K562 (cell line): ENCODE measurements around the gene WDR90. TPM values are rescaled to one million over a fixed set of nuclear protein-coding genes. Genes with fewer than 3 reads are reported as not detected.

ENCODE experiments used
- ATAC-seq: fragments of 200-7000 bp; cut with Tn5 transposase; 3 replicates; pipeline ENCODE4 v1.9.1; 2020; ENCODE audit warnings: moderate library complexity
- BruUV-seq: library from RNA; stranded (reverse); fragments of 400-500 nt; replicated peaks from 2 replicates; lab custom pipeline; 2021; lab: Mats Ljungman, UMichigan
- CTCF ChIA-PET: fragments of 300-600 bp; formaldehyde crosslinking; extraction: SDS; loops from one replicate; lab custom pipeline; 2021; ENCODE audit warnings: low intra/inter-chr PET ratio; lab: Yijun Ruan, JAX
- POLR2A ChIA-PET: fragments of 300-600, 350-650 bp; sonication (Branson Sonifier 250); formaldehyde crosslinking; extraction: SDS; loops from one replicate; lab custom pipeline; 2021; ENCODE audit warnings: antibody characterized with exemption, inconsistent platforms; lab: Yijun Ruan, JAX
- DNase-seq, 4 experiments: peaks; one replicate each; pipeline versions ENCODE4 v3.0.0 to v3.0.0-alpha.2; 2011 to 2018; ENCODE audit warnings: low spot score in 3 of 4, mixed read lengths in 3 of 4; ENCODE audit errors: extremely low read depth in 1 of 4
- FAIRE-seq: peaks from 2 replicates; lab custom pipeline; 2011; peaks lifted over from hg19 to GRCh38; lab: Jason Lieb, UNC
- H2AFZ ChIP-seq: 2 replicates; pipeline ENCODE4 v1.6.0; 2011; ENCODE audit warnings: low read depth, low read length, control low read depth, inconsistent platforms
- H3K27ac ChIP-seq: fragments of 200-600 bp; 3 replicates; pipeline ENCODE4 v1.8.0; 2011; ENCODE audit warnings: low read depth, mild to moderate bottlenecking, control low read depth, inconsistent platforms, low read length, moderate library complexity, mixed read lengths; ENCODE audit errors: extremely low read depth
- H3K27me3 ChIP-seq, 2 experiments: fragments of 300-600 bp in 1 of 2; 2 replicates in 1 of 2; 3 replicates in 1 of 2; pipeline versions ENCODE4 v1.6.0 to v1.8.0; 2011; ENCODE audit warnings: inconsistent platforms in 2 of 2, low read length in 2 of 2, mild to moderate bottlenecking in 1 of 2, mixed read lengths in 1 of 2, moderate library complexity in 1 of 2; ENCODE audit not compliant: control insufficient read depth in 2 of 2, insufficient read depth in 2 of 2
- H3K36me3 ChIP-seq: fragments of 300-600 bp; 3 replicates; pipeline ENCODE4 v1.8.0; 2011; ENCODE audit warnings: mild to moderate bottlenecking, low read length, inconsistent platforms; ENCODE audit not compliant: control insufficient read depth, insufficient read depth
- H3K4me1 ChIP-seq, 2 experiments: fragments of 200-600 bp in 1 of 2; replicated peaks in 1 of 2; 2 replicates in 1 of 2; 3 replicates in 1 of 2; pipeline versions ENCODE4 v1.5.1 to v1.8.0; 2011; ENCODE audit warnings: inconsistent platforms in 2 of 2, low read length in 2 of 2, mild to moderate bottlenecking in 1 of 2, mixed read lengths in 1 of 2, moderate library complexity in 1 of 2; ENCODE audit not compliant: control insufficient read depth in 2 of 2, insufficient read depth in 2 of 2
- H3K4me2 ChIP-seq: 2 replicates; pipeline ENCODE4 v1.6.1; 2011; ENCODE audit warnings: low read length, control low read depth, inconsistent platforms, mixed read lengths; ENCODE audit not compliant: insufficient read depth
- H3K4me3 ChIP-seq: fragments of 200-600 bp; sonication (generic), shearing (Covaris generic); 2 replicates; pipeline ENCODE4 v1.5.1; 2016; ENCODE audit warnings: control low read depth, inconsistent platforms
- H3K79me2 ChIP-seq: fragments of 200-600 bp; 3 replicates; pipeline ENCODE4 v1.8.0; 2011; ENCODE audit warnings: low read length, inconsistent platforms; ENCODE audit not compliant: control insufficient read depth, insufficient read depth
- H3K9ac ChIP-seq, 2 experiments: 2 replicates each; pipeline versions ENCODE4 v1.6.0 to v1.6.1; 2011; ENCODE audit warnings: low read depth in 2 of 2, low read length in 2 of 2, control low read depth in 1 of 2, inconsistent platforms in 1 of 2, mild to moderate bottlenecking in 1 of 2, mixed read lengths in 1 of 2; ENCODE audit not compliant: insufficient read depth in 1 of 2
- H3K9me1 ChIP-seq: one replicate; pipeline ENCODE4 v1.6.0; 2011; ENCODE audit warnings: inconsistent platforms, mild to moderate bottlenecking, low read length, moderate library complexity; ENCODE audit not compliant: control insufficient read depth, insufficient read depth
- H3K9me3 ChIP-seq: replicated peaks from 2 replicates; pipeline ENCODE4 v1.5.1; 2011; ENCODE audit warnings: low read depth, low read length, inconsistent platforms; ENCODE audit not compliant: control insufficient read depth, insufficient read depth
- H4K20me1 ChIP-seq: replicated peaks from 2 replicates; pipeline ENCODE4 v1.6.1; 2011; ENCODE audit warnings: low read length, inconsistent platforms, mixed read lengths; ENCODE audit not compliant: control insufficient read depth, insufficient read depth
- ARNT ChIP-seq, 2 experiments: fragments of 450-650 bp; IDR thresholded peaks; 2 replicates each; pipeline ENCODE4 v1.6.1; 2016; ENCODE audit warnings: mild to moderate bottlenecking in 1 of 2
- BRD4 ChIP-seq: fragments of 200-600 bp; sonication (generic); IDR thresholded peaks from 2 replicates; pipeline ENCODE4 v1.6.1; 2017; ENCODE audit warnings: inconsistent platforms
- CAMTA2 ChIP-seq: fragments of 250-450 bp; sonication (Bioruptor Pico); conservative IDR thresholded peaks from 2 replicates; pipeline ENCODE4 v1.5.1; 2022
- CBX3 ChIP-seq, 2 experiments: IDR thresholded peaks; 1 replicate in 1 of 2; 2 replicates in 1 of 2; pipeline ENCODE4 v1.6.1; 2012; ENCODE audit warnings: inconsistent platforms in 2 of 2, low read length in 2 of 2, borderline replicate concordance in 1 of 2, control low read depth in 1 of 2
- CEBPG ChIP-seq, 3 experiments: fragments of 200-800 bp in 1 of 3; sonication (Bioruptor generic) in 1 of 3; sonication (generic) in 1 of 3; formaldehyde crosslinking in 1 of 3; IDR thresholded peaks in 2 of 3; conservative IDR thresholded peaks in 1 of 3; 2 replicates each; pipeline versions ENCODE4 v1.6.1 to v1.8.0; 2016 to 2022; ENCODE audit warnings: missing compliant biosample characterization in 2 of 3, missing genetic modification characterization in 2 of 3, mild to moderate bottlenecking in 1 of 3, missing genetic modification reagents in 1 of 3
- FUS ChIP-seq: fragments of 200-400 bp; formaldehyde crosslinking; optimal IDR thresholded peaks from 2 replicates; pipeline ENCODE3; 2017; ENCODE audit warnings: low read depth, low read length
- HEY1 ChIP-seq: fragments of 250-450 bp; sonication (Bioruptor Pico); IDR thresholded peaks from 2 replicates; pipeline ENCODE4 v1.5.0; 2020; ENCODE audit warnings: mild to moderate bottlenecking, moderate library complexity, borderline replicate concordance
- MCM2 ChIP-seq: fragments of 450-650 bp; IDR thresholded peaks from 2 replicates; pipeline ENCODE4 v1.6.1; 2017; ENCODE audit warnings: low read depth, mild to moderate bottlenecking
- PHB ChIP-seq: fragments of 250-450 bp; sonication (Bioruptor Pico); IDR thresholded peaks from 2 replicates; pipeline ENCODE4 v1.5.0; 2021
- PRPF4 ChIP-seq: fragments of 200-400 bp; formaldehyde crosslinking; IDR thresholded peaks from one replicate; pipeline ENCODE4 v1.6.1; 2017; ENCODE audit warnings: low read length, low read depth, mild to moderate bottlenecking; ENCODE audit not compliant: insufficient read depth, poor library complexity, severe bottlenecking
- ZKSCAN3 ChIP-seq: fragments of 250-450 bp; sonication (Bioruptor Pico); IDR thresholded peaks from 2 replicates; pipeline ENCODE4 v1.4.0; 2020
- ZNF217 ChIP-seq: sonication (generic); formaldehyde crosslinking; IDR thresholded peaks from 2 replicates; pipeline ENCODE4 v1.8.0; 2022; ENCODE audit warnings: mild to moderate bottlenecking, missing genetic modification reagents
- ZNF778 ChIP-seq: fragments of 450-650 bp; formaldehyde crosslinking; IDR thresholded peaks from 2 replicates; pipeline ENCODE4 v1.4.0; 2020; ENCODE audit warnings: mild to moderate bottlenecking, moderate library complexity
- ZNF785 ChIP-seq: fragments of 250-450 bp; sonication (Bioruptor Pico); IDR thresholded peaks from 2 replicates; pipeline ENCODE4 v1.4.0; 2020; ENCODE audit warnings: mild to moderate bottlenecking
- ZNF830 ChIP-seq: fragments of 250-450 bp; sonication (Bioruptor Pico); IDR thresholded peaks from 2 replicates; pipeline ENCODE4 v1.5.0; 2021; ENCODE audit warnings: mild to moderate bottlenecking
- WGBS: fragments of 100-300 bp; shearing (Covaris generic); methylation state at CpG from one replicate; pipeline ENCODE4 v1.1.6; 2016; ENCODE audit warnings: low coverage, mixed read lengths; ENCODE audit not compliant: insufficient coverage; ENCODE audit errors: missing lambda C conversion rate; 5-methylcytosine and 5-hydroxymethylcytosine counted together
- in situ Hi-C: fragments of 300-500 bp; cut with MboI; formaldehyde crosslinking; loops from 4 replicates; pipeline ENCODE4 v1.15.0; 2018; ENCODE audit warnings: inconsistent platforms, mixed read lengths
- intact Hi-C: fragments of 100-400 bp; cut with micrococcal nuclease; formaldehyde crosslinking; loops from 2 replicates; pipeline ENCODE4 v1.14.2; 2022
- polyA plus RNA-seq, 8 experiments: library from polyadenylated mRNA; depleted of rRNA in 4 of 8; stranded (reverse) in 5 of 8; unstranded in 3 of 8; fragments of >200 nt; fragmentation: Nextera tagmentation in 2 of 8; fragmentation: Illumina TruSeq in 1 of 8; extraction: Ambion mirVana in 2 of 8; extraction: Trizol in 1 of 8; gene quantifications; 2 replicates each; pipeline versions ENCODE4 v1.2.1 to v1.2.3, GENCODE V29; 2011 to 2014; ENCODE audit warnings: inconsistent platforms in 1 of 8, missing spikeins in 1 of 8
- total RNA-seq, 7 experiments: library from RNA; depleted of rRNA in 6 of 7; stranded (reverse); fragments of >200 nt in 6 of 7; fragmentation: Illumina TruSeq in 2 of 7; extraction: Trizol in 2 of 7; gene quantifications; 2 replicates each; pipeline versions ENCODE4 v1.2.1 to v1.2.3, GENCODE V29; 2011 to 2021; ENCODE audit warnings: low replicate concordance in 1 of 7
- TF ChIP-seq, protein P1 (sequence below): fragments of 250-450 bp; sonication (Bioruptor Pico); IDR thresholded peaks from 2 replicates; pipeline ENCODE4 v1.8.0; 2022; ENCODE audit warnings: moderate library complexity, mild to moderate bottlenecking, inconsistent platforms

WDR90 gene
- total and polyA plus RNA-seq, 9 of the 15 experiments (the other 6 are each of a cell fraction or from before 2014, with no cell fraction given) = 0.44 to 12.6 (median 3.3) TPM

DNA sequence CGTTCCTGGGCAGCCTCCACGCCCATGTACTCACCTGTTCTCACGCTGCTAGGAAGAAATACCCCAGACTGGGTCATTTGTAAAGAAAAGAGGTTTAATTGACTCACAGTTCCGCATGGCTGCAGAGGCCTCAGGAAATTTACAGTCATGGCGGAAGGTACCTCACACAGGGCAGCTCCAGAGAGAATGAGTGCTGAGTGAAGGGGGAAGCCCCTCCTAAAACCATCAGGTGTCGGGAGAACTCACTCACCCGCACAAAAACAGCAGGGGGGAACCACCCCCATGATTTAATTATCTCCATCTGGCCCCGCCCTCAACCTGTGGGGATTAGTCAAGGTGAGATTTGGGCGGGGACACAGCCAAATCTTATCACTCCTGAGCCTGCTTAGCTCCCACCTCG lies 41.1 kb upstream of the WDR90 start:
- FAIRE-seq (no peak), ATAC-seq (no peak), DNase-seq (no peak)
- H3K27me3 ChIP-seq = no peaks in the 10 kb centered on the region
- H3K27ac ChIP-seq = no peak overlapping the region
- intact Hi-C loops = no loop called here
- WGBS = 55% methylated on average over 10 of the region's 10 CpGs
- POLR2A ChIA-PET = interaction anchor here (1.0 to 1.2 kb wide), 3 partner anchors 14 to 29 kb away, joined by 3 to 4 read pairs (median 4); partner anchors contain the start of genes METTL26 and RAB40C
- no peak overlapping the region for H3K4me2 ChIP-seq
- no peaks in the 10 kb centered on the region for H4K20me1 ChIP-seq
- no peak overlapping the region for H2AFZ ChIP-seq
- peaks cover 2% of the 10 kb centered on the region; the same call in 1 of the 2 replicates for H3K9me3 ChIP-seq
- CTCF ChIA-PET = no interaction called here
- peaks cover 38% of the 10 kb centered on the region for H3K79me2 ChIP-seq
- H3K9me1 ChIP-seq = no peaks in the 10 kb centered on the region
- no peak overlapping the region for H3K4me3 ChIP-seq
- peaks cover 4% of the 10 kb centered on the region; the same call in 1 of the 3 replicates for H3K36me3 ChIP-seq
- no TSS peak for BruUV-seq
- no peak overlapping the region for H3K9ac ChIP-seq
- TF ChIP-seq ARNT (IDR thresholded peaks at IDR 0.05) (no peak), PHB (CRISPR knock-in tag) (no peak), CEBPG (CRISPR knock-in tag; IDR thresholded peaks at IDR 0.05) (no peak), CEBPG (tag; conservative IDR thresholded peaks at IDR 0.05 in 1 of 2, IDR thresholded peaks at IDR 0.05 in 1 of 2) (no peak), MCM2 (no peak), CBX3 (IDR thresholded peaks at IDR 0.05; ENCODE audit: borderline replicate concordance in 1 of 2, low read length in 2 of 2) (no peak), ZNF785 (CRISPR knock-in tag) (no peak), PRPF4 (no peak), ZNF830 (CRISPR knock-in tag) (no peak), ZNF778 (CRISPR knock-in tag) (no peak), BRD4 (no peak), FUS (no peak), ZKSCAN3 (CRISPR knock-in tag) (no peak), CAMTA2 (CRISPR knock-in tag) (no peak), HEY1 (CRISPR knock-in tag) (no peak), ZNF217 (CRISPR knock-in tag) (no peak)
- TF ChIP-seq, protein P1, sequence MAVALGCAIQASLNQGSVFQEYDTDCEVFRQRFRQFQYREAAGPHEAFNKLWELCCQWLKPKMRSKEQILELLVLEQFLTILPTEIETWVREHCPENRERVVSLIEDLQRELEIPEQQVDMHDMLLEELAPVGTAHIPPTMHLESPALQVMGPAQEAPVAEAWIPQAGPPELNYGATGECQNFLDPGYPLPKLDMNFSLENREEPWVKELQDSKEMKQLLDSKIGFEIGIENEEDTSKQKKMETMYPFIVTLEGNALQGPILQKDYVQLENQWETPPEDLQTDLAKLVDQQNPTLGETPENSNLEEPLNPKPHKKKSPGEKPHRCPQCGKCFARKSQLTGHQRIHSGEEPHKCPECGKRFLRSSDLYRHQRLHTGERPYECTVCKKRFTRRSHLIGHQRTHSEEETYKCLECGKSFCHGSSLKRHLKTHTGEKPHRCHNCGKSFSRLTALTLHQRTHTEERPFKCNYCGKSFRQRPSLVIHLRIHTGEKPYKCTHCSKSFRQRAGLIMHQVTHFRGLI (CRISPR knock-in tag) = no peak
- TF ChIP-seq, all 486 proteins: peak for 0
- H3K4me1 ChIP-seq = peaks cover 0 to 26% of the 10 kb centered on the region in 2 experiments; a peak in 2 of 5 replicates
- in situ Hi-C loops = no loop called here
